HEK293T (cell line): ENCODE measurements around the gene CFAP74.

Experiments used
- ARNT ChIP-seq: fragments of 450-650 bp; IDR thresholded peaks from 2 replicates; pipeline ENCODE4 v1.6.1; 2017; ENCODE audit warnings: mild to moderate bottlenecking
- BHLHE40 ChIP-seq: fragments of 450-650 bp; IDR thresholded peaks from 2 replicates; pipeline ENCODE4 v1.6.1; 2016; ENCODE audit warnings: mild to moderate bottlenecking, moderate library complexity, borderline replicate concordance
- FOXA1 ChIP-seq: fragments of 450-650 bp; IDR thresholded peaks from 2 replicates; pipeline ENCODE4 v1.6.1; 2016; ENCODE audit warnings: mild to moderate bottlenecking
- L3MBTL2 ChIP-seq: fragments of 450-650 bp; conservative IDR thresholded peaks from 2 replicates; pipeline ENCODE4 v1.6.1; 2016; ENCODE audit warnings: mild to moderate bottlenecking
- LEF1 ChIP-seq: fragments of 450-650 bp; IDR thresholded peaks from 2 replicates; pipeline ENCODE4 v1.6.1; 2017; ENCODE audit warnings: mild to moderate bottlenecking, borderline replicate concordance
- SP1 ChIP-seq: fragments of 450-650 bp; IDR thresholded peaks from 2 replicates; pipeline ENCODE4 v1.6.1; 2017

DNA sequence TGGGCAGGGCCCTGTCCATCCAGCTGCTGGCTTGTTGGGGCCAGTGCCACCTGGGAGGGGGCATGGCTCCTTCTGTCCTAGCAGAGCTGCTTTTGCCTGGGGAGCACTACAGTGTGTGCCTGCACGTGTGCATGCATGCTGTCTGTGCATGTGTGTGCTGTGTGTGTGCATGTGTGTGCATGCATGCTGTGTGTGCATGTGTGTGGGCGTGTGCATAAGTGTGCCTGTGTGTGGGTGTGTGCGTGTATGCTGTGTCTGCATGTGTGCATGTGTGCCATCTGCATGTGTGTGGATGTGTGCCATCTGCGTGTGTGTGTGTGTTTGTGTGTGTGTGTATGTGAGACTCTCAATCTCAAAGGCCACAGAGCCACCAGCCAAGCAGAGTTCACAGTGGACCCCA, 38.3 kb upstream of the CFAP74 start:
- TF ChIP-seq BHLHE40 (no peak), L3MBTL2 (no peak), FOXA1 (no peak), SP1 (no peak), LEF1 (no peak), ARNT (no peak)
